T1000 (cell line): ENCODE data around the gene C19orf12.
"Not testable (repeated sequence)": the region's sequence is repeated elsewhere in the genome, so short reads cannot be mapped to it uniquely, and the experiment has no call there.

Source experiments
- DNase-seq: peaks from one replicate; lab custom pipeline; 2025; ENCODE audit warnings: mixed read lengths; lab: John Stamatoyannopoulos, UW

The C19orf12 gene

GRCh38 chr19:29677001-29677817 lies 37.9 kb downstream of the C19orf12 start:
- no peak for DNase-seq

GRCh38 chr19:29676586-29676985 lies 38.5 kb downstream of the C19orf12 start:
- no peak for DNase-seq

GRCh38 chr19:29675650-29676186 lies 39.3 kb downstream of the C19orf12 start:
- no peak for DNase-seq

GRCh38 chr19:29675120-29675649 lies 39.9 kb downstream of the C19orf12 start:
- DNase-seq = no peak

GRCh38 chr19:29674374-29675119 lies 40.5 kb downstream of the C19orf12 start:
- DNase-seq = no peak

- DNase-seq = no peak
Observed at GRCh38 chr19:29673451-29674371, 41.4 kb downstream of the C19orf12 start.

GRCh38 chr19:29672933-29673336 lies 42.1 kb downstream of the C19orf12 start:
- DNase-seq = no peak

- DNase-seq = no peak
Observed at GRCh38 chr19:29672319-29672932, 42.6 kb downstream of the C19orf12 start.

GRCh38 chr19:29671393-29672160 lies 43.5 kb downstream of the C19orf12 start:
- no peak for DNase-seq

GRCh38 chr19:29671026-29671392 lies 44.1 kb downstream of the C19orf12 start:
- DNase-seq = not testable (repeated sequence)

- no peak for DNase-seq
Observed at GRCh38 chr19:29670255-29670654, 44.8 kb downstream of the C19orf12 start.

GRCh38 chr19:29668746-29669609 lies 46.1 kb downstream of the C19orf12 start:
- DNase-seq = no peak

- no peak for DNase-seq
Observed at GRCh38 chr19:29667901-29668341, 47.1 kb downstream of the C19orf12 start.

- DNase-seq = no peak
Observed at GRCh38 chr19:29667387-29667783, 47.7 kb downstream of the C19orf12 start.

GRCh38 chr19:29666578-29667386 lies 48.3 kb downstream of the C19orf12 start:
- DNase-seq = no peak

GRCh38 chr19:29665826-29666577 lies 49.1 kb downstream of the C19orf12 start:
- DNase-seq = no peak

GRCh38 chr19:29665215-29665825 lies 49.7 kb downstream of the C19orf12 start, which contains the start of gene PLEKHF1:
TSS of gene PLEKHF1 (plus strand) at chr19:29665461. CDS start at chr19:29673840, 8,379 bp downstream.
- peak; percentile 66 for DNase-seq
